ENCODE results near the gene SIAH2. TPM values are rescaled to one million over a fixed set of nuclear protein-coding genes. Genes with fewer than 3 reads are reported as not detected.

Gene SIAH2
- total and polyA plus RNA-seq, 2 of the 8 experiments (the other 6 are each of a cell fraction or from before 2014, with no cell fraction given): 23.9 to 34.2 TPM

DNA sequence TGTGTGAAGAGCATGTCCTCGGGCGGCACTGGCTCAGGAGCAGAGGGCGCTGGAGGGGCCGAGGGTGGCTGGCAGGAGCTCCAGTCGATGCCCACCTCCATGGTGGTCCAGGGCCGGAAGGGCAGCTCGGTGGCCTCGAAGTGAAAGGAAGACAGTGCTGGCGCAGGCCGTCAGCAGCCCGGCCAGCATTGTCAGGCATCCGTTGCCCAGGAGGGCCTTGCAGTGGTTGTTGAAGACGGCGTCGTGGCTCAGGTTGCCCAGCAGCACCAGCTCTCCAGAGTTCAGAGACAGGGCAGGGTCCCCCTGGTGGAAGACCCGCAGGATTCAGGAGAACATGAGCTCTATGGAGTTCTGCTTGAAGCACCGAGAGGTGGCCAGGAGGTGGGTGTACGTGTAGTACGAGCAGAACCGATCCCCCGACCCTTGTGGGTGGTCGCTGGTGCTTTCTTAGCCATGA, 16.5 kb upstream of the SIAH2 start:
- Histone ChIP-seq H4K20me1 (replicated peaks in 1 of 2; ENCODE audit: control insufficient read depth in 1 of 2, insufficient read depth in 2 of 2, low read length in 2 of 2) (no peaks in the 10 kb centered on the region), H3K79me1 (ENCODE audit: low read depth, low read length) (no peaks in the 10 kb centered on the region), H3K4me3 (ENCODE audit: extremely low read depth in 1 of 4, insufficient read depth in 2 of 4, low read depth in 3 of 4, low read length in 4 of 4) (no peak overlapping the region), H3K27me3 (replicated peaks in 1 of 4; ENCODE audit: control insufficient read depth in 3 of 4, extremely low read depth in 1 of 4, insufficient read depth in 3 of 4, low read length in 3 of 4) (no peaks in the 10 kb centered on the region), H2AK5ac (ENCODE audit: low read depth, low read length) (no peak overlapping the region), H3K4ac (replicated peaks; ENCODE audit: insufficient read length, low read depth, low read length) (no peak overlapping the region), H4K8ac (ENCODE audit: extremely low read depth, insufficient read depth, low read length) (peak overlapping the region; percentile 83; the same call in 1 of the 2 replicates), H2BK120ac (replicated peaks; ENCODE audit: low read depth, low read length) (no peak overlapping the region), H4K91ac (replicated peaks; ENCODE audit: insufficient read length, low read length) (no peak overlapping the region), H3K4me2 (ENCODE audit: insufficient read depth in 1 of 2, low read depth in 2 of 2, low read length in 2 of 2) (no peak overlapping the region), H3K23me2 (ENCODE audit: low read depth, low read length) (no peaks in the 10 kb centered on the region), H3K9ac (replicated peaks in 1 of 4; ENCODE audit: extremely low read depth in 1 of 4, low read depth in 3 of 4, low read length in 3 of 4) (no peak overlapping the region), H3K23ac (ENCODE audit: insufficient read length) (no peak overlapping the region), H2BK20ac (ENCODE audit: low read length) (no peak overlapping the region), H4K5ac (ENCODE audit: insufficient read length, low read depth, low read length) (no peak overlapping the region), H3K27ac (ENCODE audit: low read depth, low read length) (no peak overlapping the region), H2BK12ac (ENCODE audit: low read depth, low read length) (no peak overlapping the region), H3K9me3 (ENCODE audit: insufficient read depth in 2 of 2, low read depth in 1 of 2, low read length in 1 of 2) (peaks cover 3% of the 10 kb centered on the region in 2 experiments; a peak in 2 of 4 replicates), H2BK5ac (ENCODE audit: low read depth, low read length) (no peak overlapping the region), H2BK15ac (ENCODE audit: low read length) (no peak overlapping the region), H2AFZ (ENCODE audit: low read length) (no peak overlapping the region), H3K18ac (ENCODE audit: extremely low read depth, low read length) (no peak overlapping the region), H3K36me3 (ENCODE audit: control insufficient read depth in 2 of 4, insufficient read depth in 4 of 4, low read length in 3 of 4) (no peaks in the 10 kb centered on the region), H3K14ac (ENCODE audit: insufficient read length) (no peak overlapping the region), H3K56ac (replicated peaks; ENCODE audit: insufficient read length, low read depth, low read length) (no peak overlapping the region), H3K79me2 (ENCODE audit: control insufficient read depth in 1 of 2, insufficient read depth in 2 of 2, low read length in 2 of 2) (no peaks in the 10 kb centered on the region), H3K4me1 (replicated peaks in 1 of 4; ENCODE audit: control insufficient read depth in 3 of 4, insufficient read depth in 4 of 4, low read length in 3 of 4) (no peaks in the 10 kb centered on the region)
- no peak for TF ChIP-seq SRF (IDR thresholded peaks at IDR 0.05; ENCODE audit: low read depth, low read length)
- no peak for TF ChIP-seq BACH1 (IDR thresholded peaks at IDR 0.05; ENCODE audit: low read length)
- no peak for TF ChIP-seq CHD2 (IDR thresholded peaks at IDR 0.05; ENCODE audit: low read length)
- TF ChIP-seq, protein P1, sequence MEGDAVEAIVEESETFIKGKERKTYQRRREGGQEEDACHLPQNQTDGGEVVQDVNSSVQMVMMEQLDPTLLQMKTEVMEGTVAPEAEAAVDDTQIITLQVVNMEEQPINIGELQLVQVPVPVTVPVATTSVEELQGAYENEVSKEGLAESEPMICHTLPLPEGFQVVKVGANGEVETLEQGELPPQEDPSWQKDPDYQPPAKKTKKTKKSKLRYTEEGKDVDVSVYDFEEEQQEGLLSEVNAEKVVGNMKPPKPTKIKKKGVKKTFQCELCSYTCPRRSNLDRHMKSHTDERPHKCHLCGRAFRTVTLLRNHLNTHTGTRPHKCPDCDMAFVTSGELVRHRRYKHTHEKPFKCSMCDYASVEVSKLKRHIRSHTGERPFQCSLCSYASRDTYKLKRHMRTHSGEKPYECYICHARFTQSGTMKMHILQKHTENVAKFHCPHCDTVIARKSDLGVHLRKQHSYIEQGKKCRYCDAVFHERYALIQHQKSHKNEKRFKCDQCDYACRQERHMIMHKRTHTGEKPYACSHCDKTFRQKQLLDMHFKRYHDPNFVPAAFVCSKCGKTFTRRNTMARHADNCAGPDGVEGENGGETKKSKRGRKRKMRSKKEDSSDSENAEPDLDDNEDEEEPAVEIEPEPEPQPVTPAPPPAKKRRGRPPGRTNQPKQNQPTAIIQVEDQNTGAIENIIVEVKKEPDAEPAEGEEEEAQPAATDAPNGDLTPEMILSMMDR (IDR thresholded peaks at IDR 0.05; ENCODE audit: control extremely low read depth in 1 of 3, insufficient read depth in 1 of 3, low read depth in 1 of 3, low read length in 3 of 3): peak; percentile 38 to 64 (median 54)
- TF ChIP-seq RAD21 (IDR thresholded peaks at IDR 0.05 in 1 of 2, conservative IDR thresholded peaks at IDR 0.05 in 1 of 2; ENCODE audit: low read depth in 2 of 2, low read length in 2 of 2): peak; percentile 33 to 65; a peak in 3 of 4 replicates
- TF ChIP-seq RFX5 (IDR thresholded peaks at IDR 0.05; ENCODE audit: borderline replicate concordance, low read depth, low read length): no peak
- DNase-seq (ENCODE audit: low read depth in 1 of 2, low spot score in 2 of 2) (peak in 1 of 2 experiments; percentile 49), FAIRE-seq (no peak)
- ChIA-PET CTCF (ENCODE audit: partially characterized antibody) (interaction anchor here (0.7 to 8.2 kb wide), 26 partner anchors 9 to 85 kb away, joined by 3 to 71 read pairs (median 5); partner anchors contain the start of gene SIAH2), POLR2A (ENCODE audit: partially characterized antibody) (interaction anchor here (1.2 kb wide), 1 partner anchor 16 kb away, joined by 4 read pairs; no protein-coding TSS in a partner anchor)
- 95% methylated on average over 19 of the region's 22 CpGs; no CpG with 5 or more reads in 1 of the 2 experiments for WGBS, 2 experiments (ENCODE audit: extremely low coverage in 1 of 2, insufficient coverage in 1 of 2, insufficient read length in 1 of 2, insufficient replicate concordance in 2 of 2, low coverage in 1 of 2, low lambda C conversion rate in 2 of 2, missing lambda C conversion rate in 1 of 2)
